Esophagus muscularis mucosa (tissue), 4 donors: ENCODE results near the gene THSD4.

Source experiments
- CTCF ChIP-seq, 3 experiments: fragments of 200-600 bp in 2 of 3; fragments of 450-650 bp in 1 of 3; sonication (generic) in 2 of 3; IDR thresholded peaks; one replicate each; pipeline ENCODE4 v1.5.1; 2017 to 2019; ENCODE audit warnings: antibody characterized with exemption in 3 of 3, mild to moderate bottlenecking in 2 of 3, moderate library complexity in 1 of 3
- EP300 ChIP-seq: sonication (generic); formaldehyde crosslinking; IDR thresholded peaks from one replicate; pipeline ENCODE4 v1.6.1; 2017; ENCODE audit warnings: antibody characterized with exemption
- POLR2A ChIP-seq: fragments of 450-650 bp; IDR thresholded peaks from one replicate; pipeline ENCODE4 v1.6.1; 2017; ENCODE audit warnings: antibody characterized with exemption, moderate library complexity, mild to moderate bottlenecking, low read depth
- POLR2AphosphoS5 ChIP-seq, 2 donors: sonication (generic); formaldehyde crosslinking; IDR thresholded peaks; one replicate each; pipeline ENCODE4 v1.6.1; 2017; ENCODE audit warnings: antibody characterized with exemption in 2 of 2

GRCh38 chr15:71820127-71820526 is 704.9 kb downstream of the THSD4 start:
- TF ChIP-seq POLR2A (no peak), POLR2AphosphoS5 (IDR thresholded peaks at IDR 0.05) (no peak), CTCF (IDR thresholded peaks at IDR 0.05) (no peak), EP300 (no peak)
